ENCODE results near the gene POC1A.
A peak's percentile ranks its signal among the peaks of the same experiment; 100 is the strongest.

POC1A gene

GRCh38 chr3:52195291-52195597 lies 41.0 kb upstream of the POC1A start:
- no peak overlapping the region for H3K4me3 ChIP-seq (ENCODE audit: low read depth, low read length)
- no peak overlapping the region for H3K27ac ChIP-seq (ENCODE audit: extremely low read depth, low read depth, low read length)
- H3K9me3 ChIP-seq (ENCODE audit: control insufficient read depth, insufficient read depth, low read depth, low read length), result no peaks in the 10 kb centered on the region
- H3K36me3 ChIP-seq (ENCODE audit: control insufficient read depth in 2 of 2, insufficient read depth in 1 of 2, low read length in 2 of 2), result peaks cover 1 to 12% of the 10 kb centered on the region in 2 experiments; a peak in 2 of 3 replicates
- ChIA-PET POLR2A (no interaction called here), CTCF (no interaction called here)
- H3K4me1 ChIP-seq (ENCODE audit: control insufficient read depth, insufficient read depth, low read length), result no peaks in the 10 kb centered on the region
- TF ChIP-seq ZIC2 (tag by site-specific recombination; IDR thresholded peaks at IDR 0.05) (no peak), ZNF777 (tag by site-specific recombination; IDR thresholded peaks at IDR 0.05; ENCODE audit: borderline replicate concordance) (no peak), ZNF366 (tag by site-specific recombination; conservative IDR thresholded peaks at IDR 0.05) (peak; percentile 64), SP7 (tag by site-specific recombination; IDR thresholded peaks at IDR 0.05) (no peak), HOXD13 (CRISPR knock-in tag; IDR thresholded peaks at IDR 0.05; ENCODE audit: borderline replicate concordance) (no peak)

DNA sequence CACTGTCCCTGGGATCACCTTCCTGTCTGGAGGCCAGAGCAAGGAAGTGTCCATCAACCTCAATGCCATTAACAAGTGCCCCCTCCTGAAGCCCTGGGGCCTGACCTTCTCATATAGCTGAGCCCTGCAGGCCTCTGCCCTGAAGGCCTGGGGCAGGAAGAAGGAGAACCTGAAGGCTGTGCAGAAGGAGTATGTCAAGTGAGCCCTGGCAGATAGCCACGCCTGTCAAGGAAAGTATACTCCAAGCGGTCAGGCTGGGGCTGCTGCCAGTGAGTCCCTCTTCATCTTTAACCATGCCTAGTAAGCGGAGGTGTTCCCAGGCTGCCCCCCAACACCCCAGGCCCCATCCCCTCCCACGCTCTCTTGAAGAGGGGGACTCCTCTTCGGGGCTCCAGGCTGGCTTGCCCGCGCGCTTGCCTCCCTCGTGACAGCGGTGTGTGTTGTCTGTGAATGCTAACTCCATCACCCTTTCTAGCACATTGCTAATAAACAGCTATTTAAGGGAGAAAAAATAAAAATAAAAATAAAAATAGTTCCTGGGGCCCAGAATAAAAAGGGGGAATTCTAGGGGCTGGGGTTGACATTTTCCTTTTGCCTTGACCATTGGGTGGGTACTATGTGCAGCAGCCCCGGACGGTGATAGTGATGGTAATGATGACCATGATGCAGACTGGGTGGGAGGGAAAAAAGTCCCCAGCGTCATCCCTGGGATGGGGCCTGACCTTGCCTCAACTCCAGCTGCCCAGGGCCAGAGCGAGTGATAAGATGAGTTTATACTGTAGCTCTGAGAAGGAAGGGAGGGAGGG lies 40.5 kb upstream of the POC1A start:
- H3K4me3 ChIP-seq (ENCODE audit: low read depth, low read length), result no peak overlapping the region
- ChIA-PET POLR2A (no interaction called here), CTCF (no interaction called here)
- H3K27ac ChIP-seq (ENCODE audit: extremely low read depth, low read depth, low read length), result no peak overlapping the region
- TF ChIP-seq GFI1B (tag by site-specific recombination; IDR thresholded peaks at IDR 0.05), result no peak
- TF ChIP-seq ZNF140 (tag by site-specific recombination; IDR thresholded peaks at IDR 0.05), result no peak
- TF ChIP-seq, protein P1, sequence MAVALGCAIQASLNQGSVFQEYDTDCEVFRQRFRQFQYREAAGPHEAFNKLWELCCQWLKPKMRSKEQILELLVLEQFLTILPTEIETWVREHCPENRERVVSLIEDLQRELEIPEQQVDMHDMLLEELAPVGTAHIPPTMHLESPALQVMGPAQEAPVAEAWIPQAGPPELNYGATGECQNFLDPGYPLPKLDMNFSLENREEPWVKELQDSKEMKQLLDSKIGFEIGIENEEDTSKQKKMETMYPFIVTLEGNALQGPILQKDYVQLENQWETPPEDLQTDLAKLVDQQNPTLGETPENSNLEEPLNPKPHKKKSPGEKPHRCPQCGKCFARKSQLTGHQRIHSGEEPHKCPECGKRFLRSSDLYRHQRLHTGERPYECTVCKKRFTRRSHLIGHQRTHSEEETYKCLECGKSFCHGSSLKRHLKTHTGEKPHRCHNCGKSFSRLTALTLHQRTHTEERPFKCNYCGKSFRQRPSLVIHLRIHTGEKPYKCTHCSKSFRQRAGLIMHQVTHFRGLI (tag by site-specific recombination; IDR thresholded peaks at IDR 0.05), result no peak
- peaks cover 0 to 7% of the 10 kb centered on the region in 2 experiments; a peak in 2 of 3 replicates for H3K36me3 ChIP-seq (ENCODE audit: control insufficient read depth in 2 of 2, insufficient read depth in 1 of 2, low read length in 2 of 2)
- H3K4me1 ChIP-seq (ENCODE audit: control insufficient read depth, insufficient read depth, low read length), result no peaks in the 10 kb centered on the region
- no peaks in the 10 kb centered on the region for H3K9me3 ChIP-seq (ENCODE audit: control insufficient read depth, insufficient read depth, low read depth, low read length)

DNA sequence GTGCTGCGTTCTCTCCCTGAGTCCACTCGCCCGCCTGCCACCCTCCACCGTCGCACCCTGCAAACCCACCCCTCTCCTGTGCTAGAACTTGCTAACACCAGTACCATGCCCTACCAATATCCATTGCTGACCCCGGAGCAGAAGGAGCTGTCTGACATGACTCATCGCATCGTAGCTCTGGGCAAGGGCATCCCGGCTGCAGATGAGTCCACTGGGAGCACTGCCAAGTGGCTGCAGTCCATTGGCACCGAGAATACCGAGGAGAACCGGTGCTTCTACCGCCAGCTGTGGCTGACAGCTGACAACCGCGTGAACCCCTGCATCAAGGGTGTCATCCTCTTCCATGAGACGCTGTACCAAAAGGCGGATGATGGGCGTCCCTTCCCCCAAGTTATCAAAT lies 38.8 kb upstream of the POC1A start:
- Histone ChIP-seq H3K9me3 (ENCODE audit: control insufficient read depth, insufficient read depth, low read depth, low read length) (no peaks in the 10 kb centered on the region), H3K27ac (ENCODE audit: extremely low read depth, low read depth, low read length) (no peak overlapping the region), H3K4me3 (ENCODE audit: low read depth, low read length) (no peak overlapping the region), H3K4me1 (ENCODE audit: control insufficient read depth, insufficient read depth, low read length) (no peaks in the 10 kb centered on the region), H3K36me3 (ENCODE audit: control insufficient read depth in 2 of 2, insufficient read depth in 1 of 2, low read length in 2 of 2) (no peaks in the 10 kb centered on the region)
- ChIA-PET POLR2A (no interaction called here), CTCF (interaction anchor here (0.7 kb wide), 1 partner anchor 29 kb away, joined by 3 read pairs; no protein-coding TSS in a partner anchor)
- TF ChIP-seq ZNF221 (tag by site-specific recombination; IDR thresholded peaks at IDR 0.05; ENCODE audit: borderline replicate concordance), result no peak
- TF ChIP-seq ZNF776 (tag by site-specific recombination; IDR thresholded peaks at IDR 0.05; ENCODE audit: borderline replicate concordance), result no peak
- no peak for TF ChIP-seq ZNF169 (tag by site-specific recombination; IDR thresholded peaks at IDR 0.05)
- TF ChIP-seq, protein P2, sequence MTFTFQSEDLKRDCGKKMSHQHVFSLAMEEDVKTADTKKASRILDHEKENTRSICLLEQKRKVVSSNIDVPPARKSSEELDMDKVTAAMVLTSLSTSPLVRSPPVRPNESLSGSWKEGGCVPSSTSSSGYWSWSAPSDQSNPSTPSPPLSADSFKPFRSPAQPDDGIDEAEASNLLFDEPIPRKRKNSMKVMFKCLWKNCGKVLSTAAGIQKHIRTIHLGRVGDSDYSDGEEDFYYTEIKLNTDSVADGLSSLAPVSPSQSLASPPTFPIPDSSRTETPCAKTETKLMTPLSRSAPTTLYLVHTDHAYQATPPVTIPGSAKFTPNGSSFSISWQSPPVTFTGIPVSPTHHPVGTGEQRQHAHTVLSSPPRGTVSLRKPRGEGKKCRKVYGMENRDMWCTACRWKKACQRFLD (tag by site-specific recombination; IDR thresholded peaks at IDR 0.05), result no peak
- no peak for TF ChIP-seq ZBTB49 (tag by site-specific recombination; IDR thresholded peaks at IDR 0.05; ENCODE audit: low read depth)
- TF ChIP-seq ZNF660 (tag by site-specific recombination; IDR thresholded peaks at IDR 0.05), result no peak
- no peak for TF ChIP-seq BCL11B (tag by site-specific recombination; IDR thresholded peaks at IDR 0.05; ENCODE audit: low read depth)
- TF ChIP-seq, protein P3, sequence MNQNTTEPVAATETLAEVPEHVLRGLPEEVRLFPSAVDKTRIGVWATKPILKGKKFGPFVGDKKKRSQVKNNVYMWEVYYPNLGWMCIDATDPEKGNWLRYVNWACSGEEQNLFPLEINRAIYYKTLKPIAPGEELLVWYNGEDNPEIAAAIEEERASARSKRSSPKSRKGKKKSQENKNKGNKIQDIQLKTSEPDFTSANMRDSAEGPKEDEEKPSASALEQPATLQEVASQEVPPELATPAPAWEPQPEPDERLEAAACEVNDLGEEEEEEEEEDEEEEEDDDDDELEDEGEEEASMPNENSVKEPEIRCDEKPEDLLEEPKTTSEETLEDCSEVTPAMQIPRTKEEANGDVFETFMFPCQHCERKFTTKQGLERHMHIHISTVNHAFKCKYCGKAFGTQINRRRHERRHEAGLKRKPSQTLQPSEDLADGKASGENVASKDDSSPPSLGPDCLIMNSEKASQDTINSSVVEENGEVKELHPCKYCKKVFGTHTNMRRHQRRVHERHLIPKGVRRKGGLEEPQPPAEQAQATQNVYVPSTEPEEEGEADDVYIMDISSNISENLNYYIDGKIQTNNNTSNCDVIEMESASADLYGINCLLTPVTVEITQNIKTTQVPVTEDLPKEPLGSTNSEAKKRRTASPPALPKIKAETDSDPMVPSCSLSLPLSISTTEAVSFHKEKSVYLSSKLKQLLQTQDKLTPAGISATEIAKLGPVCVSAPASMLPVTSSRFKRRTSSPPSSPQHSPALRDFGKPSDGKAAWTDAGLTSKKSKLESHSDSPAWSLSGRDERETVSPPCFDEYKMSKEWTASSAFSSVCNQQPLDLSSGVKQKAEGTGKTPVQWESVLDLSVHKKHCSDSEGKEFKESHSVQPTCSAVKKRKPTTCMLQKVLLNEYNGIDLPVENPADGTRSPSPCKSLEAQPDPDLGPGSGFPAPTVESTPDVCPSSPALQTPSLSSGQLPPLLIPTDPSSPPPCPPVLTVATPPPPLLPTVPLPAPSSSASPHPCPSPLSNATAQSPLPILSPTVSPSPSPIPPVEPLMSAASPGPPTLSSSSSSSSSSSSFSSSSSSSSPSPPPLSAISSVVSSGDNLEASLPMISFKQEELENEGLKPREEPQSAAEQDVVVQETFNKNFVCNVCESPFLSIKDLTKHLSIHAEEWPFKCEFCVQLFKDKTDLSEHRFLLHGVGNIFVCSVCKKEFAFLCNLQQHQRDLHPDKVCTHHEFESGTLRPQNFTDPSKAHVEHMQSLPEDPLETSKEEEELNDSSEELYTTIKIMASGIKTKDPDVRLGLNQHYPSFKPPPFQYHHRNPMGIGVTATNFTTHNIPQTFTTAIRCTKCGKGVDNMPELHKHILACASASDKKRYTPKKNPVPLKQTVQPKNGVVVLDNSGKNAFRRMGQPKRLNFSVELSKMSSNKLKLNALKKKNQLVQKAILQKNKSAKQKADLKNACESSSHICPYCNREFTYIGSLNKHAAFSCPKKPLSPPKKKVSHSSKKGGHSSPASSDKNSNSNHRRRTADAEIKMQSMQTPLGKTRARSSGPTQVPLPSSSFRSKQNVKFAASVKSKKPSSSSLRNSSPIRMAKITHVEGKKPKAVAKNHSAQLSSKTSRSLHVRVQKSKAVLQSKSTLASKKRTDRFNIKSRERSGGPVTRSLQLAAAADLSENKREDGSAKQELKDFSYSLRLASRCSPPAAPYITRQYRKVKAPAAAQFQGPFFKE (tag by site-specific recombination; IDR thresholded peaks at IDR 0.05; ENCODE audit: borderline replicate concordance), result no peak
- TF ChIP-seq ZNF350 (tag by site-specific recombination; IDR thresholded peaks at IDR 0.05), result no peak
- TF ChIP-seq ZNF654 (tag by site-specific recombination; IDR thresholded peaks at IDR 0.05; ENCODE audit: low read depth), result no peak
- TF ChIP-seq, protein P4, sequence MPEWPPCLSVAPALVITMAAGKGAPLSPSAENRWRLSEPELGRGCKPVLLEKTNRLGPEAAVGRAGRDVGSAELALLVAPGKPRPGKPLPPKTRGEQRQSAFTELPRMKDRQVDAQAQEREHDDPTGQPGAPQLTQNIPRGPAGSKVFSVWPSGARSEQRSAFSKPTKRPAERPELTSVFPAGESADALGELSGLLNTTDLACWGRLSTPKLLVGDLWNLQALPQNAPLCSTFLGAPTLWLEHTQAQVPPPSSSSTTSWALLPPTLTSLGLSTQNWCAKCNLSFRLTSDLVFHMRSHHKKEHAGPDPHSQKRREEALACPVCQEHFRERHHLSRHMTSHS (tag by site-specific recombination; IDR thresholded peaks at IDR 0.05), result no peak

All from HEK293 (cell line).